A673 (cell line): Measurements from ENCODE around the gene PLVAP. TPM values are rescaled to one million over a fixed set of nuclear protein-coding genes. Genes with fewer than 3 reads are reported as not detected.

Source experiments
- BruUV-seq: library from RNA; stranded (reverse); fragments of 400-500 nt; replicated peaks from 2 replicates; lab custom pipeline; 2021; lab: Mats Ljungman, UMichigan
- CTCF ChIA-PET: fragments of 300-600 bp; sonication (Branson Sonifier 250); formaldehyde crosslinking; loops from one replicate; lab custom pipeline; 2022; ENCODE audit warnings: antibody characterized with exemption; lab: Charles Lee
- POLR2A ChIA-PET: fragments of 300-600 bp; sonication (Branson Sonifier 250); formaldehyde crosslinking; loops from one replicate; lab custom pipeline; 2022; ENCODE audit warnings: antibody characterized with exemption; ENCODE audit not compliant: low non-redundant PET; lab: Charles Lee
- DNase-seq: peaks from one replicate; pipeline ENCODE4 v3.0.0-alpha.2; 2015; ENCODE audit warnings: low spot score
- H3K27ac ChIP-seq: fragments of 200-600 bp; sonication (generic); 2 replicates; pipeline ENCODE4 v1.5.1; 2016; ENCODE audit warnings: mixed run types, low read depth, mild to moderate bottlenecking, mixed read lengths, antibody characterized with exemption, low read length; ENCODE audit not compliant: poor library complexity, severe bottlenecking
- H3K27me3 ChIP-seq: fragments of 200-600 bp; sonication (generic); replicated peaks from 2 replicates; pipeline ENCODE4 v1.6.1; 2017; ENCODE audit warnings: mixed run types, low read depth, mild to moderate bottlenecking, mixed read lengths, antibody characterized with exemption, low read length; ENCODE audit not compliant: insufficient read depth, poor library complexity
- H3K36me3 ChIP-seq: fragments of 200-600 bp; sonication (generic); 2 replicates; pipeline ENCODE4 v1.6.1; 2016; ENCODE audit warnings: mixed run types, mild to moderate bottlenecking, mixed read lengths, antibody characterized with exemption, low read length; ENCODE audit not compliant: insufficient read depth, poor library complexity, severe bottlenecking
- H3K4me1 ChIP-seq: fragments of 200-600 bp; sonication (generic); 2 replicates; pipeline ENCODE4 v1.6.1; 2017; ENCODE audit warnings: mixed run types, mild to moderate bottlenecking, mixed read lengths, antibody characterized with exemption, low read length; ENCODE audit not compliant: insufficient read depth, poor library complexity, severe bottlenecking
- H3K4me3 ChIP-seq: fragments of 200-600 bp; sonication (generic); 2 replicates; pipeline ENCODE4 v1.5.1; 2016; ENCODE audit warnings: low read depth, mixed run types, mild to moderate bottlenecking, mixed read lengths, low read length; ENCODE audit not compliant: poor library complexity, severe bottlenecking
- H3K9me3 ChIP-seq: fragments of 200-600 bp; sonication (generic); 2 replicates; pipeline ENCODE4 v1.6.1; 2016; ENCODE audit warnings: mixed run types, low read depth, mild to moderate bottlenecking, mixed read lengths, antibody characterized with exemption, low read length; ENCODE audit not compliant: poor library complexity, severe bottlenecking
- CTCF ChIP-seq: fragments of 300-800, 200-600 bp; sonication (generic); conservative IDR thresholded peaks from 2 replicates; pipeline ENCODE4 v1.5.1; 2017; ENCODE audit warnings: low read depth, mild to moderate bottlenecking, antibody characterized with exemption, low read length, moderate library complexity, mixed read lengths
- EZH2 ChIP-seq: fragments of 200-600 bp; sonication (generic); IDR thresholded peaks from 2 replicates; pipeline ENCODE4 v1.6.1; 2017; ENCODE audit warnings: borderline replicate concordance, low read depth, mild to moderate bottlenecking, mixed read lengths, antibody characterized with exemption, low read length; ENCODE audit not compliant: poor library complexity, severe bottlenecking
- intact Hi-C: fragments of 100-400 bp; cut with micrococcal nuclease; formaldehyde crosslinking; loops from one replicate; pipeline ENCODE4 v1.10.0; 2022; ENCODE audit not compliant: unreplicated experiment
- total RNA-seq: library from RNA; stranded (reverse); gene quantifications from 2 replicates; pipeline ENCODE4 v1.2.3, GENCODE V29; 2021

PLVAP gene
- total RNA-seq, 1 experiment from 2014 or later: 0.24 TPM

- POLR2A ChIA-PET: no interaction called here
- no TSS peak for BruUV-seq
- CTCF ChIA-PET: interaction anchor here (0.6 to 1.1 kb wide), 2 partner anchors 8 to 427 kb away, joined by 3 to 12 read pairs; no protein-coding TSS in a partner anchor
- no peaks in the 10 kb centered on the region for H3K27me3 ChIP-seq
- DNase-seq: no peak
- no peaks in the 10 kb centered on the region for H3K36me3 ChIP-seq
- intact Hi-C loops: loop anchor here (5.0 kb wide), 1 partner anchor 120 kb away; no protein-coding TSS in a partner anchor
- no peaks in the 10 kb centered on the region for H3K4me1 ChIP-seq
- H3K27ac ChIP-seq: no peak overlapping the region
- TF ChIP-seq CTCF (no peak), EZH2 (no peak)
- H3K4me3 ChIP-seq: no peak overlapping the region
- no peaks in the 10 kb centered on the region for H3K9me3 ChIP-seq
Measured at GRCh38 chr19:17347361-17347760, 29.8 kb downstream of the PLVAP start.

- ChIA-PET CTCF (interaction anchor here (0.7 kb wide), 1 partner anchor 63 kb away, joined by 5 read pairs; no protein-coding TSS in a partner anchor), POLR2A (no interaction called here)
- Histone ChIP-seq H3K9me3 (no peaks in the 10 kb centered on the region), H3K4me1 (no peaks in the 10 kb centered on the region), H3K4me3 (no peak overlapping the region), H3K27ac (no peak overlapping the region), H3K27me3 (no peaks in the 10 kb centered on the region), H3K36me3 (peaks cover 7% of the 10 kb centered on the region)
- no TSS peak for BruUV-seq
- peak; percentile 92 for TF ChIP-seq CTCF
- no peak for TF ChIP-seq EZH2
- intact Hi-C loops: loop anchor here (1.0 to 5.0 kb wide), 2 partner anchors 40 to 121 kb away; no protein-coding TSS in a partner anchor
- DNase-seq: peak; percentile 77
Measured at GRCh38 chr19:17346109-17346671, 31.0 kb downstream of the PLVAP start.

GRCh38 chr19:17341845-17342244 is 35.3 kb downstream of the PLVAP start:
- no TSS peak for BruUV-seq
- H3K9me3 ChIP-seq: no peaks in the 10 kb centered on the region
- ChIA-PET POLR2A (no interaction called here), CTCF (no interaction called here)
- H3K27ac ChIP-seq: no peak overlapping the region
- no peaks in the 10 kb centered on the region for H3K27me3 ChIP-seq
- peaks cover 11% of the 10 kb centered on the region for H3K36me3 ChIP-seq
- TF ChIP-seq CTCF: no peak
- no peak for TF ChIP-seq EZH2
- H3K4me3 ChIP-seq: no peak overlapping the region
- no peak for DNase-seq
- peaks cover 13% of the 10 kb centered on the region for H3K4me1 ChIP-seq
- intact Hi-C loops: no loop called here
